ENCODE data around the gene GSE1.

The GSE1 gene

DNA sequence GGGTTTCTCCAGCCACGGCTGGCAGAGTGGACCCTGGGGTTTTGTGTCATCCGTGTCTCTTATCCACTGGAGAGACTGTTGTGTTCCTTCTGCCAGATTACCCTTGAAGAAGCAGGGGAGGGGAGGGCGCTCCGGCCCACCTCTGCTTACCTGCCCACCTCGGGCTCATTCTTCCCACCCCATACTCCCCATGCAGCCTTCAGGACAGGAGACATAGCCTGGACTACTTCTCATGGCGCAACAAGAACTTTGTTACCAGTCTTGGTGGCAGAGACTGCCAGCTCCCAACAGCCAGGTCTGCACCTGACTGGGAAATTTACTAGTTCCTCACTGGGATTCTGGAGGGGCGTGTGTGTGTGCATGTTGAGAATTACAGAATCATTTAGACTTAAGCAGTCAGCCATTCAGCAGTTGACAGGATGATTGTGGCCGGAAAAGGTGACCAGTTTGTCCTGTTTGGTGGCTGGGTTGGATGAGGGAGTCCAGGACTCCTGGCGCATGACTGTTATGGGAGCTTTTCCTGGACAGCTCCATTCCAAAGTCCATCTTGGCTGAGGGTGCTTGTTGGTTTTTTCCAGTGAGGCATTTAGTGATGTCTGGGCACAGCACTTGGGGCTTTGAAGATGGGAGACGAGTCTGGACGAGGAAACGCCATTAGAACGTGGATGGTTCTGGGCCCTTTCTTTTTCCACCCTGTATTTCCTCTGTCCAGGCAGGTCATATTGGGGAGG, 8.7 kb downstream of the GSE1 start:
- no peak for DNase-seq

DNA sequence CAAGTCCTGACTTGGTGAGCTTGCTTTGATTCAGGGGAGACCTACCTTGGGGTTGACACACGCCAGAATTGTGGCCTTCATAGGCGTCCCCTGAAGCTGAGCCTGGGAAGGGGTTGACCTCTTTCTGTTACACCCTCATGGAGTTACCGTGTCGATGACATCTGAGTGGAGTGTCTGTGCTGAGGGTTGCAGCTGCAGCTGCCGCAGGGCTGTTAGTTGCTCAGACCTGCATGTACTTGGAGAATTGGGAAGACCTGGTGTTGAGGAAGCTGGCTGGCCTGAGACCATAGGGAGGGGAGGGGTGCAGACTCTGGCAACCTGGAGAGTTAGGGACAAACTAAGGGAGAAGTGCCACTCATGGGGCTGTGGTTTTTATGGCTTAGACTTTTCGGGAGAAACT, 9.6 kb downstream of the GSE1 start:
- no peak for DNase-seq

DNA sequence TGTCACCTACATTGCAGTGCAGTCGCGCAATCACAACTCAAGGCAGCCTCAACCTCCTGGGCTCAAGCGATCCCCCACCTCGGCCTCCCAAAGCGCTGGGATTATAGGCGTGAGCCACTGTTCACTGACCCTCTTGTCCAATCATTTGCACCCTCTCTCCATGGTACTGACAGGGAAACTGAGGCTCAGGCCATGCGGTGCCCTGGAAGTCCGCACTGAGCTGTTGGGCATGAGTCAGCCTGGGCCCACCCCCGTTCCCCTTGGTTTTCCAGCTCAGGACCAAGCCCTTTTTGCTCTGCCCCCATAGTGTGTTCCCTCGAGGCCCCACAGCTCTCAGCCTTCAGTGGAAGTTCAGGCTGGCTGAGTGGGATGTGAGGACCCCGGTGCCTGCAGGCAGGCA, 10.1 kb downstream of the GSE1 start:
- DNase-seq: no peak

DNA sequence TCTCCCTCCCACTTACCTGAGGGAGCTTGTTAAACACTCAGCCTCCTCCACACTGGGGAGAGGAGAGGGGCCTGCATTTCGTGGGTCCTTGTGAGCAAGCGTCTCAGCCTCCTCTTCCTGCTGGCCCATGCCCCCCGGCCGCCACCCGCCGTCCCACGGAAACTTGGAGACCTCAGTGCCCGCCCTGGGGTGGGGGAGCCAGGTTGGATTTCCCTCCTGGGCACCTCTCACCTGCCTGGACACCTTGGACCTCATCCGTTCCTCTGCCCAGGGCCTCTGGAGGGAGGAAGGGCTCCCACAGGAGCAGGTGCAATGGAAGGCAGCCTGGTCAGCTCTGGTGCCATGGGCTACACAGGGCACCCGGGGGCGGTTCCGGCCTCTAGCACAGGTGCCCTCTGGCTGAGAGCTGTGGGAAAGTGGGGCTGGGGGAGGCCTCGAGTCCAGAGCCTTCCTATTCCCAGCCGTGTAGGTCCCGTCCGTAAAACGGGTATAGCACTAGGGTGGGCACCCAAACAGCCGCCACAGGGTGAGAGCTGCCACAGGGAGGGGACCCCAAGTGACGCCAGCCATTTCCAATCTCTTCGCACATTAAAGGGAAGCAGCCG, 11.0 kb downstream of the GSE1 start:
- DNase-seq: no peak

DNA sequence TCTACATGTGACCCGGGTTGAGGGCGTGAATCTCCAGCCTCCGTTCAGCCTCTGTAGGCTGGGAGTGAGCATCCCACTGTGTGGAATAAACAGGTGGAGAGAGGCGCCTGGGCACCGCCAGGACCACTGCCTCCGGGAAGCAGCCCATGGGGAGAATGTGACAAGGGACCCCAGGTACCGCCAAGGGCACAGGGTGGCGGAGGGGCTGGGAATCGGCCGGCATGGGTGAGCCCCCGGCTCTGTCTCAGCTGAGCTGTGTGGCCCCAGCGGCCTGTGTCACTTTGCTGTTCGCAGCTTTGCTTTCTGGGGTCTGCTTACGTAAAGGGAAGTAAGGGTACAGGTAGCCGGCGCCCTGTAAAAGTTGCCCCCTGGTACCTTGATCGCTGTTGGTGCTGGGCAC, 11.5 kb downstream of the GSE1 start:
- DNase-seq: no peak

DNA sequence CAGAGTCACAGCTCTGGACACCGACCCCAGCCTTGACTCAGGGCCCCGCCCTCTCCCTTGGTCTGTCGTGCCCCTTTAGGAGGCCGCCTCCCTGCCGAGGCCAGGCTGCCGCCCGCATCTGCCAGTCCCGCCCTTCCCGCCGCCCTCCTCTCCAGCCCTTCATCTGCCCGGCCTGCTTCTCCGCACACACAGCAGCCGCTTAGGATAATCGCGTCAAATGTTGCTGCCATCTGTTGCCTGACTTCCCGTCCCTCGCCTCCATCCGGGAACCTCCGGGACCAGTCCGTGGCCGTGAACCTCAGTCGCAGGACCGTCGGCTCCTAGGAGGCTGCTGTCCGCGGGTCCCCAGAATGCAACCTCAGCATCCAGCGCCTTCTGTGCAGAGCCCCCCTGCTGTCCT, 11.9 kb downstream of the GSE1 start:
- DNase-seq: no peak

DNA sequence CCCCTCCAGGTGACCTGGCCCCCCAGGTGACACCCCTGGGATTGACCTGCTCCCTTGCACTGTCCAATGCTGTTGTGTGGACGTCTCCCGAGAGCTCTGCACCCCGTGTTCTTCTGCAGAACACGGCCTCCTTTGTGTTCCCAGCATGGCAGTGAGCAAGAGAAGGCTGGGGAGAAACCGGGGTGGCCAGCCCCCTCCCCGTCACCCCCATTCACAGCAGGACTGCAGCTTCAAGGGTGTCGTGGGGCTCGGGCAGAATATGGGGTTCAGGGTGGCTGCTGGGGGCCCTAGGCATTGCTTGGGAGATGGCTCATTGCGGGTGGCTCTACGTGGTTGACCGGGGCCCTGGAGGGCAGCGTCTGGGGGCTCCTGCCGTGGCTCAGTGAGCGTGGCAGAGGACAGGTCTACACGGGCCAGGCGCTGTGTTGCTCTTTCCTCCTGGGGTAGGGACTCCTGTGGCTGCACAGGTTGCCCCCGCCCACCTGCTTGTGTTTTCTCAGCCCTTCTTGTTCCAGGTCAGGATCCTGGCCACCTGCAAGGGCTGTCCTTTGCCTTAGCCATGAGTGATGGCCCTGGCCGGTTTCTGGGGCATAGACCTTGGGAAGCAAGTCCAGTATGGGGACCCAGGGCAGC, 12.5 kb downstream of the GSE1 start:
- DNase-seq: no peak

DNA sequence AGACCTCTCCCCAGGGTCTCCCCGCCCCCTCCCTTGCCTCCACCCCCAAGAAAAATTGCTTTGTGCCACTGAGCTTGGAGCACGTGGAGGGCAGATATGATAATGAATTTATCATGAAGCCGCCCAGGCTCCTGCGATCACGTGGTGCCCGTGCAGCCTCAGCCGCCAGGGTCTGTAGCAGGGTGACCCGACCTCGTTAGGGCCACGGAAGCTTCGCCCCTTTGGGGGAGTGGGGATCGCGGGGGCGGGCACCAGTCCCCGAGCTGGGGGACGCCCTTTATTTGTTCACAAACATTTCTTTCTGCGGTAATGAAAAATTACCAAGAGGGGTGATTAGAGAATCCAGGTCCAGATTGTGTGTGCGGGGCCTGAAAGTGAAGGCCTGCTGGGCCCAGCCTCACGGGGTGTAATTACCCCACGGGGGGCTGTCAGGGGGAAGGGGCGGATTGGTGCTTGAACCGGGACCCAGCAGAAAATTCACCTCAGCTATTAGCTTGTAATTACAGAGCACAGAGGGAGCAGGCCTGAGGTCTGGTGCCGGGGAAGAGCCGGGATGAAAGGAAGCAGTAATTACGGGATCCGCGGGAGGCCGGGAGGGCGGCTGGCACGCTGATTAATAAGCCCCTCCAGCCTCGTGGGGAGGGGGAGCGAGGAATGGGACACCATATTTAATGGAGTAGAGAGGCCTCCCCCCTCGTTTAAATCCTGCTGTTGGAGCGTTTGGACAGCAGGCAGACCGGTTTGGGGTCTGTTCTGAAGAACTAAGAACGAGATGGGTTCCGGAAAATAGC, 13.3 kb downstream of the GSE1 start:
- no peak for DNase-seq

DNA sequence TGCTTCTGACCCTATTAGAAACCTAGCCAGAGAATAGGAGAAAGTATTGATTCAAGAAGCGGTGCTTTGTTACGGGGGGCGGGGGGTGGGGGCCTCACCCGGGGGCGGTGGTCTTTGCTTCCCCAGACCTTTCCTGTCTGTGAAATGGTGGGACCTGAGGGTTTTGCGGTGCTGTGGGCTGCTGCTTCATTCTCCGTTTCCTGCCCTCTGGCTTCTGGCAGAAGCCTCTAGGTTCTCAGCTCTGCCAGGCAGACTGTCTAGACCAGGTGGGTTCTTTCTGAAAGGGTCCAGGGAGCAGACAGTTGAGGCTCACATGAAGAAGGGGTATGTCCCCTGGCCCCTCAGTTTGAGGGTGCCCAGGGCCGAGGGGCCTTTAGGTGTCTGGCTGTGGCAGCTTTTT, 14.0 kb downstream of the GSE1 start:
- DNase-seq: no peak

DNA sequence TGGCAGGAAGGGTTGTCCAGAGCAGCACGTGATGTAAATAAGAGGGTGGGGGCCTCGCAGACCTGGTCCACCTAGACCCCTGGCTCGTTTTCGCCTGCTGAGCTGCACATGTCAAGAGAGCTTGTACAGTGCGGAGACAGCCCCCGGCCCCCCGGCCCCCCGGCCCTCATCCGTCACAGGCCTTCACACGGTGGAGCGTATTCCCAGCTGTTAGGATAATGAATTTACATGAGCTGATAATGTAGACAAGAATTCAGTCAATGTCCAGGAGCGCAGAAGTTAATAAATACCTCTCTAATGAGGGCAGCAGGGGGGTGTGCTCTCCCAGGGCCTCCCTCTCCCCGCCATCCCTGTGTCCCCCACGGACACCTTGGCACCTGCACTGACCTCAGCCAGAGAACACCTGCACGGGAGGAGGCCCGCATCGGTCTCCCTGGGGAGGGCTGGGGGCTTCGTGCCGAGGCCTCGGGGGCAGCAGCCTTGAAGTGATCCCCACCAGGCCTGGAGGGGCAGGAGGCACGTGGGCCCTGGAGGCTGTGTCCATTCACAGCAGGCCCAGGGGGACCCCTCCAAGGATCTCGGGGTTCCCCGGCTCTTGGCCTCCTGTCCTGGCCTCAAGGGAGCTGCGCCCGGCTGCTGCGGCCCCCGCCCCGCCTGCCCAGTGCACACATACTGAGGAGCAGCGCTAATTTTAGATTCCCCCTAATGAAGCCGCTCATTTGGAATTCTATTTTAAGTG, 14.6 kb downstream of the GSE1 start:
- DNase-seq: no peak

DNA sequence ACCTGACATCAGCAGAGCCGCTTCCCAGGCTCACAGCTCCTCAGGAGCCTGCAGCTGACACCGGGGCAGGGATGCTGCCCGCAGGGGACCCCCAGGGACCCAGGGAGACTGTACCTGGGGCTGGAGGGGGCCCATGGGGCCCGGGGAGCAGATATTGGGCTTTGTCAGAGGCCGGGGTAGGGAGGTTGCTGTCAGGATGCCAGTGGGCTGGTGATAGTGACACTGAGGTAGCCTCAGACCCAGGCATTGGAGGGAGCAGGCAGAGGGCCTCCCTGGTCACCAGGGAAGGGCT, 15.1 kb downstream of the GSE1 start:
- DNase-seq: no peak

DNA sequence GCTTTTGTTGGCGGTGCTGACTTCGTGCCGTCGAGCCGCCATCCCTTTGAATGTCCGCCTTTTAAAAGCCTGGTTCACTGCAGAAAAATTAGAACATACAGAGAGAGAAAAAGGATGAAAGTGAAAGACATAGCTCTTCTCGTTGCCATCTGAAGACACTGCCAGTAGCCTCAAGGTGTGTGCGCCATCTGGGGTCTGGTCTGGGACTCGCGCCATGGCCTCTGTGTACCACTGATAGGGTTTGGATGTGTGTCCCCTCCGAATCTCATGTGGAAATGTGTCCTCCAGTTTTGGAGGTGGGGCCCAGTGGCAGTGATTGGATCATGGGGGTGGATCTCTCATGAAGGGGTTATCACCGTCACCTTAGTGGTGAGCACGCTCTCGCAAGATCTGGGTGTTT, 15.5 kb downstream of the GSE1 start:
- no peak for DNase-seq

DNA sequence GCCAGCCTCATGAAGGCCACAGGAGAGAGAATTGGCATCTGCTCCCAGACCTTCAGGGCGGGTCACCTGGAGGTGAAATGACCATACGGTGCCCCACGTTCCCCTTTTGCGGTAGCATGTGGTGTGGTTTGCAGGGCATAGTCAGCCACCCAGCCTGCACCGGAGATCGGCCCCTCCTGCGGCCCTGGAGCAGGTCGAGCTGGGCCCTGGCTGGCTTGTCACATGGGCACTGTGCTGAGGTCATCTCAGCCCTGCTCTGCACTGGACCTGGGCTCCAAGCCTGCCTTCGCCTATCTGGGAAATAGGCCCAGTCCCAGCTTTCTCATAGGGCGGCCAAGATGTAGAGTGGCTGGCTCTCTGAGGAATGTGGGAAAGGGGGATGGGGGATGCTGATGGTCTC, 16.2 kb downstream of the GSE1 start:
- DNase-seq: no peak

DNA sequence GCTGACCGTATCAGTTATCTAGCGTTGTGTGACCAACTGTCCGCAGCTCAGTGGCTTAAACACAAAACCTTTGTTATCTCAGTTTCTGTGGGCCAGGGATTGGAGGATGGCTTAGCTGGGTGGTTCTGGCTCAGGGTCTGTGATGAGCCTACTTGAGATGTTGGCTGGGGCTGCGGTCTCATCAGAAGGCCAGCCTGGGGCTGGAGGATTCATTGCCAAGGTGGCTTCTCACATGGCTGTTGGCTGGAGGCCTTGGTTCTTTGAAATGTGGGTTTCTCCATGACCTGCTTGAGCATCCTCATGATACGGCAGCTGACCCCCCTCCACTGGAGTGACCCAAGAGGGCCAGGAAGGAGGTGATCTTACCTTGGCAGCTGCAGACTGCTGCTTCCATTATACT, 16.7 kb downstream of the GSE1 start:
- DNase-seq: no peak

DNA sequence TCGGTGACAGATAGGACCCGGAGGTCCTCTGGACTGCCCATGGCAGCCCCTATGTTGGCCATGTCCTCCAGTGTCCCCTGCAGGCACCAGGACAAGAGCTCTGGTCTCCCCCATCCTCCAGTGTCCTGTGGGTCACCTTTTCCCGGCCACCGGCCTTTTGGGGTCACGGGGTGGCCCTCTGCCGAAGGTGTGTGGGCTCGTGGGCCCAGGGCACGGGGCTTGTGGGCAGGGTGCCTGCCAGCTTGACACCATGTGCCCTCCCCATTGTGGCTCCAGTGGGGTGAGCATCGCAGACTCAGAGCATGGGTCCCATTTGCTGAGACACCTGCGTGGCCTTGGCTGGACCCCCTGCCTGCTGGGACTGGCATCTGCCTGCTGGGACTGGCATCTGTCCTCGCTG, 18.1 kb downstream of the GSE1 start:
- no peak for DNase-seq

DNA sequence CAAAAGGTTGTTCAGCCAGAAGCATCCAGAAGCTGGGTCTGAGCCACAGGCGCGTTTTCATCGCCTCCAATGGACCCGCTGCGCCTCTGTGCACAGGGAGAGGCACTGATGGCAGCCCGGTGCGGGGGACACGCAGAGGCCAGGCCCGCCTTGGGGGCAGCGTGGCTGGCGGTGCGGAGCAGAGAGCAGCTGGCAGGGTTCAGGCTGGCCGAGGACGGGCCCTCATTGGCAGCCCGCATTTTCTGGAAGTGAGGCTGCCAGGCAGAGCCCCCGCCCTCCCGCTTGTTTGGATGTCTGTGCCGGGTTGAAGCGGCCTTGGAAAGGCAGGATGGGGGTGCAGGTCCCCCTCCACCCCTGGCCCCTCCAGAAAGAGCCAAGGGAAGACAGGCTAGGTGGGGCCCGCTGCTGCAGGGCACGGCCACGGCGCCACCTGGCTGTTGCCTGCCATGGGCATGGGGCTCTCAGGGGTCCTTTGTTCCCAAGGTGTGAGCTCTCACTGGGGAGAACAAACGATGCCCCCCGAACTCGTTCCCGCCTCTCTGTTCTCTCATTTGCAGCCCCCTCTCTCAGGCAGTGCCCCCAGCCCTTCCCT, 18.8 kb downstream of the GSE1 start:
- no peak for DNase-seq

DNA sequence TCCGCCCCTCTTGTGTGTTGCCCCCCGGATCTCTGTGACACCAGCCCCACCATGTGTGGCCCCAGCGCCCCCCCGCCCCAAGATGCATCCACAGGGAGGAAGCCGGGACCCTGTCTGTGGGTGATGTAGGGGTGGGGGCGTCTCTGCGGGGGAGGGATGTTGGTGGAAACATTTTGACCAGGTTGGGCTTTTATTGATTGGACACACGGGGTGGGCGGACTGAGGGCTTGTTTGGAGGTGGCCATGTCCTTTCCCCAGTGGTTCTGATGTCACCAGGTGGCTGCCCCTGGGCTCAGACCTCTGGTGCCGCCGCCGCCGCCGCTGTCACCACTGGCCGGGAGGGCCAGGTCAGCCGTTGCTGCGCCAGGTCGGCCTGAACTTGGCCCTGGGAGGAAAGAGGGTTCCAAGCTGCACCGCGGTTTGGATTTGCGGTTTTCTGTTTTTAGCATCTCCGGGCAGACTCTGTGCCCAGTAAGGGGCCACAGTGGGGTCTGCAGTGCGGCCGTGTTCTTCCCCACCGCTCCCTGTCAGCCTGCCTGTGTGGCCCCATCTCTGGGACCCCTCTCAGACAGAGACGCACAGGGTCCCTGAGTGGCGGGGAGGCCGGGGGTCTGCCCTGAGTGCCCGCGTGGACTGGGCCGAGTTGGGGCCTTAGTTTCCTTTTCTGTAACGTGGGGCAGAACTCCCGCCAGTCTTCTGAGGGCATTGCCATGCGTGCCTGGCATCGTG, 19.8 kb downstream of the GSE1 start:
- no peak for DNase-seq

DNA sequence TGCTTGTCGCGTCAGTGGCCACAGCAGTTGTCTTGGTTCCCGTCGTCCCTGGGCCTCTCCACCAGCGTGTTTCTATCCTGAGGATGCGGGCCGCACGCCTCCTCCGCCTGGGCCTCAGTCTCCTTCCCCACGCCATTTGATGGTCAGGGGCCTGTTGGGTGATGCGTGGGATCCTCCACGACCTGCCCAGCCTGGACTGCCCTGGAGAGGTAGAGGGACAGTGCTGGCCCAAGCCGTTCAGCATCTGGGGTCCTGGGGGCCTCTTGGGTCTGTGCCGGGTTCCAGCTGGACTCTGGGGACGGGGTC, 20.3 kb downstream of the GSE1 start:
- DNase-seq: no peak

DNA sequence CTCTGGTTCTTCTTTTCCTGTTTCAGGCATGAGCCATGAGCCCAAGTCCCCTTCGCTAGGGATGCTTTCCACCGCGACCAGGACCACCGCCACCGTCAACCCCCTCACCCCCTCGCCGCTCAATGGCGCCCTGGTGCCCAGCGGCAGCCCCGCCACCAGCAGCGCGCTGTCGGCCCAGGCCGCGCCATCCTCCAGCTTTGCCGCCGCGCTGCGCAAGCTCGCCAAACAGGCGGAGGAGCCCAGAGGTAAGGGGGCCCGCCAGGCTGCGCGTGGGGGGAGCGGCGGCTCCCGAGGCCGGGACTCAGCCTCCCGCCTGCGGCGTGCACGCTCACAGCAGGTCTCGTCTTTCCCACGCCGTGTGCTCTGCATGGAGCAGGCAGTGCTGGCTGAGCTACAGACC, 20.8 kb downstream of the GSE1 start:
- DNase-seq: no peak

DNA sequence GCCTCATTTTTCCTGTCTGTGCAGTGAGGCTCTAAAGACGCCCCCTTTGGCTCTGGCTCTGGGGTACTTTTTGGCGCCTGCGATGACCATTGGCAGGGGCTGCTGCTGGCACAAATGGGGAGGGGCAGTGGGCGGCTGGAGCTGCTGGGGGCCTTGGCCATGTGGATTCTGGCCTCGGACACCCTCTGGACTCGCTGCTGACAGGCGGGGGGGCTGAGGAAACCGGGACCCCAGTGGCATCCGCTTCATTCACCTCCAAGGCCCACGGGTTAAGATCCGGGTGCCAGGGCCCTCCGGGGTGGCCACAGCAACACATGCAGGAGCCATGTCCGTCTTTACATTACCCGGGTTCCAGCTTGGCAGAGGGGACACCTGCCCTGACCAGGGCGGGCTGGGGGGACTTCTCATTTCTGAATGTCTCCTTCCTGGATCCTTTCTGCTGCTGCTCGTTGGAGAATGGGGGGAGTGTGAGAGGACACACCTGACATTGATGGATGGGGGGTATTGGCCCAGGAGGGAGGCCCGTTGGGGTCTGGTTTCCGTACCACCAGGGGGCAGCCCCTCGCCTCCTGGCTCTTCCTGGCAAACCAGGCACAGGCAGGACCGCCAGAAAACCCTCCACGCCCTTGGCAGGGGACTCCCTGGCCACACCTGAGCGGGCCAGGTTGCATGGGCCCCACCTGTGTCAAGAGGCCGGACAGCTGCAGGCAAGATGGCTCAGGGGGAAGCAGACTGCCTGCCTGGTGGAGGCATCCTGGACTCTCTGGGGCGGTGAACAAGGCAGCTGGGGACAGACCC, 21.8 kb downstream of the GSE1 start:
- DNase-seq: no peak

DNA sequence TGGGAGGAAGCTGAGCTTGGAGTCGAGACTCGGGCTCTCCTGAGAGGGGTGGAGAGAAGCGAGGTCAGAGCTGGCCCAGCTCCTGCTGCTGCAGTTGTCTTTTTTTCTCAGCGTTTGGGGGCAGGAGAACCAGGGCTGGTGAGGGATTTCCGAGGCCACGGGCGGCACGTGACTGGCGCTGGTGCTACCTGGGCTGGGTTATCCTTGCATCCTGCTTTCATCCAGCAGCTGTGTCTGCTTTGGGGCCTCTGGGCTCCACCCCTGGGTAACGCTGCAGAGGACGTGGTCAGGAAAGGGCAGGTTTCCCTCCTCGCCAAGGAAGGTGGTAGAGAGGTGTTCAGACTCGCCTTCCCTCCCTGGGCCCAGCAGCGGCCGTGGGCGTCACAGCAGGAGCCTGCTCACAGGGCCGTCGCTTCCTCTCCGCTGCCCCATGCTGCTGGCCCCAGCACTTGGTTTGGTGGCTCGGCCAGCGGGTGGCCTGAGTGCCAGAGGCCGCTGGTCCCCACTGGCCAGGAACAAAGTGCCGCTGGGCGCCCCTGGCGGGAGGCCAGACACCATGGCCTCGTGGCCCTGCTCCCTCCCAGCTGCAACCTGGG, 22.5 kb downstream of the GSE1 start:
- no peak for DNase-seq

All from CD4-positive, alpha-beta T cell treated with Interleukin-10 for 1 hour (primary cell).